Spinal cord (tissue), 10 donors: Measurements from ENCODE around the gene CHFR. TPM values are rescaled to one million over a fixed set of nuclear protein-coding genes. Genes with fewer than 3 reads are reported as not detected.

Experiments used
- DNase-seq, 6 donors: peaks; one replicate each; pipeline versions ENCODE4 v3.0.0 to v3.0.0-alpha.2; 2013 to 2015; ENCODE audit warnings: low spot score in 6 of 6, low read depth in 4 of 6
- H3K27ac ChIP-seq: one replicate; pipeline ENCODE4 v1.5.1; 2013; ENCODE audit warnings: low read depth, low read length, control low read depth
- H3K27me3 ChIP-seq: one replicate; pipeline ENCODE4 v1.6.1; 2013; ENCODE audit warnings: low read length; ENCODE audit not compliant: control insufficient read depth, insufficient read depth
- H3K36me3 ChIP-seq: one replicate; pipeline ENCODE4 v1.6.1; 2013; ENCODE audit warnings: low read length; ENCODE audit not compliant: control insufficient read depth, insufficient read depth
- H3K4me1 ChIP-seq: one replicate; pipeline ENCODE4 v1.6.1; 2013; ENCODE audit warnings: low read length; ENCODE audit not compliant: control insufficient read depth, insufficient read depth
- H3K4me3 ChIP-seq: one replicate; pipeline ENCODE4 v1.5.1; 2013; ENCODE audit warnings: low read depth, low read length, control low read depth
- H3K9me3 ChIP-seq: one replicate; pipeline ENCODE4 v1.6.1; 2013; ENCODE audit warnings: low read length; ENCODE audit not compliant: control insufficient read depth, insufficient read depth
- WGBS: methylation state at CpG from one replicate; pipeline ENCODE4 v1.1.5; 2013; ENCODE audit warnings: missing lambda C conversion rate; ENCODE audit not compliant: insufficient coverage; 5-methylcytosine and 5-hydroxymethylcytosine counted together
- polyA plus RNA-seq, 2 donors: library from polyadenylated mRNA; unstranded; fragments of 120-200 nt; gene quantifications; one replicate each; pipeline ENCODE4 v1.2.1, GENCODE V29; 2013; ENCODE audit not compliant: insufficient read length in 2 of 2
- total RNA-seq, 2 donors: library from RNA; depleted of rRNA in 1 of 2; stranded (reverse); fragments of 120-200 nt in 1 of 2; fragments of >200 nt in 1 of 2; gene quantifications; one replicate each; pipeline versions ENCODE4 v1.2.3 to v1.2.4, GENCODE V29; 2013 to 2014
- donor health status: healthy.

The CHFR gene
- total and polyA plus RNA-seq, 4 donors, result 20.9 to 58.6 (median 30.7) TPM

- no peaks in the 10 kb centered on the region for H3K27me3 ChIP-seq
- no peaks in the 10 kb centered on the region for H3K9me3 ChIP-seq
- DNase-seq, result no peak
- H3K4me1 ChIP-seq, result no peaks in the 10 kb centered on the region
- peaks cover 87% of the 10 kb centered on the region for H3K36me3 ChIP-seq
- 91% methylated on average over 15 of the region's 15 CpGs for WGBS
- no peak overlapping the region for H3K27ac ChIP-seq
- no peak overlapping the region for H3K4me3 ChIP-seq
Observed at GRCh38 chr12:132787877-132788276, 99.5 kb downstream of the CHFR start.

GRCh38 chr12:132786192-132786591 is 101.2 kb downstream of the CHFR start:
- Histone ChIP-seq H3K36me3 (peaks cover 93% of the 10 kb centered on the region), H3K4me3 (no peak overlapping the region), H3K4me1 (no peaks in the 10 kb centered on the region), H3K27ac (no peak overlapping the region), H3K9me3 (no peaks in the 10 kb centered on the region), H3K27me3 (no peaks in the 10 kb centered on the region)
- 97% methylated on average over 20 of the region's 21 CpGs for WGBS
- DNase-seq, result no peak

- H3K9me3 ChIP-seq, result no peaks in the 10 kb centered on the region
- 86% methylated on average over 9 of the region's 9 CpGs for WGBS
- H3K4me1 ChIP-seq, result no peaks in the 10 kb centered on the region
- H3K36me3 ChIP-seq, result peaks cover 99% of the 10 kb centered on the region
- H3K27me3 ChIP-seq, result no peaks in the 10 kb centered on the region
- H3K4me3 ChIP-seq, result no peak overlapping the region
- DNase-seq, result no peak
- H3K27ac ChIP-seq, result no peak overlapping the region
Observed at GRCh38 chr12:132784580-132784979, 102.8 kb downstream of the CHFR start.

GRCh38 chr12:132783917-132784531 is 103.4 kb downstream of the CHFR start:
- no peaks in the 10 kb centered on the region for H3K4me1 ChIP-seq
- H3K36me3 ChIP-seq, result peaks cover 99% of the 10 kb centered on the region
- no peaks in the 10 kb centered on the region for H3K9me3 ChIP-seq
- no peak overlapping the region for H3K27ac ChIP-seq
- H3K27me3 ChIP-seq, result no peaks in the 10 kb centered on the region
- WGBS, result 88% methylated on average over 17 of the region's 22 CpGs
- DNase-seq, result no peak
- H3K4me3 ChIP-seq, result no peak overlapping the region

Other genes starting within 250 kb of the CHFR start
- 10 to 100 TPM; 33.4 to 35.8 TPM for gene POLE, start 200.3 kb downstream of the CHFR start, total RNA-seq
- 10 to 100 TPM; 43.8 to 69.9 TPM for gene POLE, start 200.3 kb downstream of the CHFR start, polyA plus RNA-seq
- gene PXMP2, start 200.0 kb downstream of the CHFR start, total RNA-seq, result 10 to 100 TPM; 27.5 to 74.7 TPM
- gene PXMP2, start 200.0 kb downstream of the CHFR start, polyA plus RNA-seq, result 10 to 100 TPM; 39.6 to 51.7 TPM
- 10 to 100 TPM; 19.9 to 26.6 TPM for gene PGAM5, start 176.8 kb downstream of the CHFR start, total RNA-seq
- 10 to 100 TPM; 30.1 to 34.8 TPM for gene PGAM5, start 176.8 kb downstream of the CHFR start, polyA plus RNA-seq
- 10 to 100 TPM; 32.3 to 56.4 TPM for gene ANKLE2, start 125.8 kb downstream of the CHFR start, total RNA-seq
- gene ANKLE2, start 125.8 kb downstream of the CHFR start, polyA plus RNA-seq, result 10 to 100 TPM; 51.7 to 52.9 TPM
- 10 to 100 TPM; 41.9 to 50.4 TPM for gene GOLGA3, start 58.7 kb downstream of the CHFR start, total RNA-seq
- gene GOLGA3, start 58.7 kb downstream of the CHFR start, polyA plus RNA-seq, result 10 to 100 TPM; 33.0 to 41.9 TPM
- 10 to 100 TPM; 20.2 to 23.3 TPM for gene ZNF605, start 68.7 kb upstream of the CHFR start, total RNA-seq
- 10 to 100 TPM; 18.7 to 22.0 TPM for gene ZNF605, start 68.7 kb upstream of the CHFR start, polyA plus RNA-seq
- 10 to 100 TPM; 10.9 to 13.8 TPM for gene ZNF26, start 98.8 kb upstream of the CHFR start, total RNA-seq
- 10 to 100 TPM in 1 of 2 donors, 1 to 10 TPM in 1; 9.4 to 11.5 TPM for gene ZNF26, start 98.8 kb upstream of the CHFR start, polyA plus RNA-seq
- gene ZNF84, start 149.9 kb upstream of the CHFR start, total RNA-seq, result 10 to 100 TPM; 71.3 to 89.4 TPM
- 10 to 100 TPM; 51.3 to 63.6 TPM for gene ZNF84, start 149.9 kb upstream of the CHFR start, polyA plus RNA-seq
- gene ZNF140, start 193.3 kb upstream of the CHFR start, total RNA-seq, result 10 to 100 TPM; 29.1 to 50.0 TPM
- 10 to 100 TPM; 23.8 TPM for gene ZNF140, start 193.3 kb upstream of the CHFR start, polyA plus RNA-seq
- 1 to 10 TPM; 4.1 to 7.5 TPM for gene ZNF891, start 242.7 kb upstream of the CHFR start, total RNA-seq
- 1 to 10 TPM; 3.6 to 5.1 TPM for gene ZNF891, start 242.7 kb upstream of the CHFR start, polyA plus RNA-seq
- 10 to 100 TPM; 16.8 to 24.8 TPM for gene ZNF10, start 243.0 kb upstream of the CHFR start, total RNA-seq
- gene ZNF10, start 243.0 kb upstream of the CHFR start, polyA plus RNA-seq, result 10 to 100 TPM; 15.1 to 18.5 TPM